Panc1 (cell line): Measurements from ENCODE around the gene DNPEP. TPM values are rescaled to one million over a fixed set of nuclear protein-coding genes. Genes with fewer than 3 reads are reported as not detected.

Source experiments
- ATAC-seq: fragments of 200-7000 bp; cut with Tn5 transposase; 2 replicates; pipeline ENCODE4 v1.9.1; 2020; ENCODE audit warnings: mild to moderate bottlenecking, moderate library complexity
- BruUV-seq: library from RNA; stranded (reverse); fragments of 400-500 nt; replicated peaks from 2 replicates; lab custom pipeline; 2021; lab: Mats Ljungman, UMichigan
- CTCF ChIA-PET: fragments of 300-600 bp; sonication (Branson Sonifier 250); formaldehyde crosslinking; loops from one replicate; lab custom pipeline; 2022; ENCODE audit warnings: antibody characterized with exemption; lab: Charles Lee
- POLR2A ChIA-PET: fragments of 300-600 bp; sonication (Branson Sonifier 250); formaldehyde crosslinking; loops from one replicate; lab custom pipeline; 2022; ENCODE audit warnings: antibody characterized with exemption; lab: Charles Lee
- DNase-seq: peaks from one replicate; pipeline ENCODE4 v3.0.0-alpha.2; 2010; ENCODE audit warnings: low read depth, low spot score
- H3K27ac ChIP-seq: 2 replicates; pipeline ENCODE4 v1.5.1; 2011; ENCODE audit warnings: mild to moderate bottlenecking, low read length, inconsistent platforms
- H3K27me3 ChIP-seq: fragments of 200-500 bp; sonication (Bioruptor generic); 2 replicates; pipeline ENCODE4 v1.6.0; 2014; ENCODE audit warnings: low read length, inconsistent platforms; ENCODE audit not compliant: control insufficient read depth, insufficient read depth
- H3K36me3 ChIP-seq: fragments of 200-500 bp; sonication (Bioruptor generic); 2 replicates; pipeline ENCODE4 v1.5.1; 2014; ENCODE audit warnings: inconsistent platforms, mild to moderate bottlenecking, low read length, moderate library complexity; ENCODE audit not compliant: control insufficient read depth, insufficient read depth
- H3K4me1 ChIP-seq: 2 replicates; pipeline ENCODE4 v1.5.1; 2011; ENCODE audit warnings: inconsistent platforms, mild to moderate bottlenecking, low read length, moderate library complexity; ENCODE audit not compliant: control insufficient read depth, insufficient read depth
- H3K4me3 ChIP-seq, 2 experiments: 2 replicates each; pipeline ENCODE4 v1.5.1; 2011 to 2012; ENCODE audit warnings: low read depth in 2 of 2, low read length in 2 of 2, mild to moderate bottlenecking in 2 of 2, inconsistent platforms in 1 of 2, moderate library complexity in 1 of 2
- H3K9me3 ChIP-seq: fragments of 200-500 bp; sonication (Bioruptor generic); 2 replicates; pipeline ENCODE4 v1.5.1; 2014; ENCODE audit warnings: low read depth, mild to moderate bottlenecking, inconsistent platforms, low read length, moderate library complexity; ENCODE audit not compliant: control insufficient read depth, insufficient read depth
- POLR2AphosphoS5 ChIP-seq: IDR thresholded peaks from 2 replicates; pipeline ENCODE4 v1.6.1; 2012; ENCODE audit warnings: mild to moderate bottlenecking, low read depth, low read length, moderate library complexity
- SIN3A ChIP-seq: IDR thresholded peaks from 2 replicates; pipeline ENCODE4 v1.6.1; 2012; ENCODE audit warnings: low read depth, mild to moderate bottlenecking, low read length, moderate library complexity, borderline replicate concordance; ENCODE audit not compliant: insufficient read depth
- TCF7L2 ChIP-seq: IDR thresholded peaks from 2 replicates; pipeline ENCODE4 v1.6.1; 2011; ENCODE audit warnings: mild to moderate bottlenecking, low read depth, low read length, inconsistent platforms
- in situ Hi-C: cut with HindIII; loops from 2 replicates; pipeline ENCODE4 v1.10.0; 2016; ENCODE audit warnings: low sequenced_read_pairs, low pct_unique_long_range_greater_than_20kb
- intact Hi-C: fragments of 100-400 bp; cut with micrococcal nuclease; formaldehyde crosslinking; loops from one replicate; pipeline ENCODE4 v1.10.0; 2022; ENCODE audit not compliant: unreplicated experiment
- total RNA-seq: library from RNA; stranded (reverse); gene quantifications from one replicate; pipeline ENCODE4 v1.2.1, GENCODE V29; 2021; ENCODE audit not compliant: unreplicated experiment
- TF ChIP-seq, protein P1 (sequence below), 2 experiments: IDR thresholded peaks; 2 replicates each; pipeline ENCODE4 v1.6.1; 2011 to 2012; ENCODE audit warnings: low read depth in 2 of 2, control low read depth in 1 of 2, low read length in 1 of 2, mild to moderate bottlenecking in 1 of 2, moderate library complexity in 1 of 2; ENCODE audit not compliant: insufficient read depth in 1 of 2
- TF ChIP-seq, protein P2 (sequence below): fragments of 450-650 bp; IDR thresholded peaks from 2 replicates; pipeline ENCODE4 v1.5.1; 2017; ENCODE audit warnings: mild to moderate bottlenecking

The DNPEP gene
- total RNA-seq, 1 experiment from 2014 or later: 107 TPM

DNA sequence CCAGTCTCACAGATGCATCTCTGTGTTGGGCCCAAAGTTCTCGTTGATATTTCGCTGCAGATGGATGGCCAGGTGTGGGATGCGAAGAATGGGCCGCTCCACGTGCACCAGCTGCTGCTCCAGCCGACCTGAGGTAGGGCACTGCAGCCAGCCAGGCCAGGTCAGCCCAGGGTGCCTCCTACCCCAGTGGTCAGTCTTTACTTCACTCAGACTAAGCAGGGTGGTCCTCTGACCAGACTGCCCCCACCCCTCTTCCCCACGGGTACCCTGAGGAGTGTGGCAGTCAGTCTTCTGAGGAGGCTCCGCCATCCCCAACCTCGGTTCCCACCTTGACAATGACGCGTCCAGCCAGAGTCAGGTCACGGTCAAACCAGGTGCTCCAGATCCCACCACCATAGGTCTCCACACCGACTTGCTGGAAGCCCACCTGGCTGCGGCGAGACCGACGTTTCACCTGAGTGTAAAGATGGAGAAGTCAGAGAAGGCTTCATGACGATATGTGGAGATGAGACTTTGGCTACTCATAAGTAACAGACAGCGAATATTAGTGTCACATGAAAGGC, 1.7 kb downstream of the DNPEP start:
- TF ChIP-seq, protein P1, sequence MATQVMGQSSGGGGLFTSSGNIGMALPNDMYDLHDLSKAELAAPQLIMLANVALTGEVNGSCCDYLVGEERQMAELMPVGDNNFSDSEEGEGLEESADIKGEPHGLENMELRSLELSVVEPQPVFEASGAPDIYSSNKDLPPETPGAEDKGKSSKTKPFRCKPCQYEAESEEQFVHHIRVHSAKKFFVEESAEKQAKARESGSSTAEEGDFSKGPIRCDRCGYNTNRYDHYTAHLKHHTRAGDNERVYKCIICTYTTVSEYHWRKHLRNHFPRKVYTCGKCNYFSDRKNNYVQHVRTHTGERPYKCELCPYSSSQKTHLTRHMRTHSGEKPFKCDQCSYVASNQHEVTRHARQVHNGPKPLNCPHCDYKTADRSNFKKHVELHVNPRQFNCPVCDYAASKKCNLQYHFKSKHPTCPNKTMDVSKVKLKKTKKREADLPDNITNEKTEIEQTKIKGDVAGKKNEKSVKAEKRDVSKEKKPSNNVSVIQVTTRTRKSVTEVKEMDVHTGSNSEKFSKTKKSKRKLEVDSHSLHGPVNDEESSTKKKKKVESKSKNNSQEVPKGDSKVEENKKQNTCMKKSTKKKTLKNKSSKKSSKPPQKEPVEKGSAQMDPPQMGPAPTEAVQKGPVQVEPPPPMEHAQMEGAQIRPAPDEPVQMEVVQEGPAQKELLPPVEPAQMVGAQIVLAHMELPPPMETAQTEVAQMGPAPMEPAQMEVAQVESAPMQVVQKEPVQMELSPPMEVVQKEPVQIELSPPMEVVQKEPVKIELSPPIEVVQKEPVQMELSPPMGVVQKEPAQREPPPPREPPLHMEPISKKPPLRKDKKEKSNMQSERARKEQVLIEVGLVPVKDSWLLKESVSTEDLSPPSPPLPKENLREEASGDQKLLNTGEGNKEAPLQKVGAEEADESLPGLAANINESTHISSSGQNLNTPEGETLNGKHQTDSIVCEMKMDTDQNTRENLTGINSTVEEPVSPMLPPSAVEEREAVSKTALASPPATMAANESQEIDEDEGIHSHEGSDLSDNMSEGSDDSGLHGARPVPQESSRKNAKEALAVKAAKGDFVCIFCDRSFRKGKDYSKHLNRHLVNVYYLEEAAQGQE (IDR thresholded peaks at IDR 0.05; ENCODE audit: insufficient read depth in 1 of 2, low read depth in 2 of 2, low read length in 1 of 2): no peak
- TF ChIP-seq, protein P2, sequence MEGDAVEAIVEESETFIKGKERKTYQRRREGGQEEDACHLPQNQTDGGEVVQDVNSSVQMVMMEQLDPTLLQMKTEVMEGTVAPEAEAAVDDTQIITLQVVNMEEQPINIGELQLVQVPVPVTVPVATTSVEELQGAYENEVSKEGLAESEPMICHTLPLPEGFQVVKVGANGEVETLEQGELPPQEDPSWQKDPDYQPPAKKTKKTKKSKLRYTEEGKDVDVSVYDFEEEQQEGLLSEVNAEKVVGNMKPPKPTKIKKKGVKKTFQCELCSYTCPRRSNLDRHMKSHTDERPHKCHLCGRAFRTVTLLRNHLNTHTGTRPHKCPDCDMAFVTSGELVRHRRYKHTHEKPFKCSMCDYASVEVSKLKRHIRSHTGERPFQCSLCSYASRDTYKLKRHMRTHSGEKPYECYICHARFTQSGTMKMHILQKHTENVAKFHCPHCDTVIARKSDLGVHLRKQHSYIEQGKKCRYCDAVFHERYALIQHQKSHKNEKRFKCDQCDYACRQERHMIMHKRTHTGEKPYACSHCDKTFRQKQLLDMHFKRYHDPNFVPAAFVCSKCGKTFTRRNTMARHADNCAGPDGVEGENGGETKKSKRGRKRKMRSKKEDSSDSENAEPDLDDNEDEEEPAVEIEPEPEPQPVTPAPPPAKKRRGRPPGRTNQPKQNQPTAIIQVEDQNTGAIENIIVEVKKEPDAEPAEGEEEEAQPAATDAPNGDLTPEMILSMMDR: no peak
- no peak for TF ChIP-seq POLR2AphosphoS5
- TF ChIP-seq TCF7L2: no peak
- TF ChIP-seq SIN3A: no peak
- peak overlapping the region in 1 of 2 experiments; percentile 92; a peak in 1 of 4 replicates for H3K4me3 ChIP-seq

DNA sequence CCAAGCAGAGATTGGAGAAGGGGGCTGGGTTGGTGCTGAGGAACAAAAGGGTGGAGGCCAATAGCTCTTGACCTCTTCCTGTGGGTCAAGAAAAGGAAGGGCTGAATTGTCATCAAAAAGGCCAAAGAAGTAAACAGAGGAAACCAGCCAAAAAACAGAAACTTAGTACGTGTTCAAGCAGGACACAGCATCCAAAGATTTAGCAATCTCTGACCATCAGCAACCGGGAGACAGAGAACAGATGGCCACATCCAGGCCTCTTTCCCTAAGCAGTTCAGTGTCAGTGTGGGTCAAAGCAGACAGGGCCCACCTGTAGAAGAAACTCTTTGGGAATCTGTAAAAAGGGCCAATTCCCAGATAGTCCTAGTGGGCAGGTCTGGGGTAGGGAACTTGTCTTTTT, 2.9 kb downstream of the DNPEP start:
- ATAC-seq (no peak), DNase-seq (no peak)
- BruUV-seq: TSS peak; percentile 68
- ChIA-PET CTCF (no interaction called here), POLR2A (no interaction called here)
- peaks cover 6% of the 10 kb centered on the region for H3K36me3 ChIP-seq
- peaks cover 12% of the 10 kb centered on the region for H3K4me1 ChIP-seq
- no peak overlapping the region for H3K27ac ChIP-seq
- no peaks in the 10 kb centered on the region for H3K9me3 ChIP-seq
- in situ Hi-C loops (no loop called here), intact Hi-C loops (no loop called here)
- H3K4me3 ChIP-seq: no peak overlapping the region
- TF ChIP-seq POLR2AphosphoS5 (no peak), SIN3A (no peak)
- TF ChIP-seq, protein P2: no peak
- TF ChIP-seq, protein P1 (IDR thresholded peaks at IDR 0.05; ENCODE audit: insufficient read depth in 1 of 2, low read depth in 2 of 2, low read length in 1 of 2): no peak
- no peaks in the 10 kb centered on the region for H3K27me3 ChIP-seq

More for the DNA sequence above, 1.7 kb downstream of the DNPEP start:
- Histone ChIP-seq H3K4me1 (peaks cover 12% of the 10 kb centered on the region), H3K9me3 (no peaks in the 10 kb centered on the region), H3K36me3 (peaks cover 6% of the 10 kb centered on the region), H3K27ac (no peak overlapping the region; the same call in 1 of the 2 replicates), H3K27me3 (no peaks in the 10 kb centered on the region)
- intact Hi-C loops (no loop called here), in situ Hi-C loops (no loop called here)
- BruUV-seq: no TSS peak
- POLR2A ChIA-PET: no interaction called here
- CTCF ChIA-PET: no interaction called here
- DNase-seq (no peak), ATAC-seq (no peak)
